Neutrophil (primary cell): ENCODE data around the gene NTN1.

Source experiments
- H3K27ac ChIP-seq: fragments of 200-600 bp; sonication (generic); 2 replicates; pipeline ENCODE4 v1.5.1; 2016; ENCODE audit warnings: mild to moderate bottlenecking, moderate library complexity
- H3K27me3 ChIP-seq: fragments of 200-600 bp; sonication (generic); 2 replicates; pipeline ENCODE4 v1.6.0; 2016; ENCODE audit warnings: mild to moderate bottlenecking
- H3K36me3 ChIP-seq: fragments of 200-600 bp; sonication (generic); 2 replicates; pipeline ENCODE4 v1.5.1; 2017
- H3K4me1 ChIP-seq, 2 experiments: fragments of 200-600 bp in 1 of 2; sonication (generic) in 1 of 2; 1 replicate in 1 of 2; 2 replicates in 1 of 2; pipeline versions ENCODE4 v1.5.1 to v1.6.1; 2013 to 2016; ENCODE audit warnings: low read depth in 1 of 2, low read length in 1 of 2, mild to moderate bottlenecking in 1 of 2, moderate library complexity in 1 of 2; ENCODE audit not compliant: control insufficient read depth in 1 of 2, insufficient read depth in 1 of 2
- H3K4me3 ChIP-seq, 2 experiments: fragments of 200-600 bp in 1 of 2; sonication (generic) in 1 of 2; 1 replicate in 1 of 2; 2 replicates in 1 of 2; pipeline ENCODE4 v1.5.1; 2013 to 2016; ENCODE audit warnings: low read depth in 1 of 2, low read length in 1 of 2, mild to moderate bottlenecking in 1 of 2, moderate library complexity in 1 of 2
- H3K9me3 ChIP-seq: fragments of 200-600 bp; sonication (generic); 2 replicates; pipeline ENCODE4 v1.5.1; 2016
- TF ChIP-seq, protein P1 (sequence below): fragments of 200-600 bp; sonication (generic); IDR thresholded peaks from 2 replicates; pipeline ENCODE4 v1.5.1; 2016; ENCODE audit warnings: antibody characterized with exemption

The NTN1 gene

DNA sequence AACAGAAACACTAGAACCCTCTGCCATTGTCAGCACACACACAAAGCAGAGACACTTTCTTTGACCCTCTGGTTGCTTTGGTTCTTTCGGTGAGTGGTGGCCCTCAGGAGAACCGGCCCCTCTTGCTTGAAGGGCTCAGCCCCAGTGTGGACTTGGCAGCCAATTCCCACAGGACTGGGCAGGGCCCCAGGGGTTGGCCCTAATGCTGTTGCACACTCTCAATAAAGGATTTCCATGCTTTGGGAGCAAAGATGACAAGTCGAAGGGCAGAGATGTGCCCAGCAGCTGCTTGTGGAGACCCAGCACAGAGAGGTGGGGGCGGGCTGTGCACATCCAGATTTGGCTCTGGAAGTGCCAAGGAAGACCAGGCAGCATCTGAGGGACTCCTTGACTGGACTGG lies 149.0 kb downstream of the NTN1 start:
- TF ChIP-seq, protein P1, sequence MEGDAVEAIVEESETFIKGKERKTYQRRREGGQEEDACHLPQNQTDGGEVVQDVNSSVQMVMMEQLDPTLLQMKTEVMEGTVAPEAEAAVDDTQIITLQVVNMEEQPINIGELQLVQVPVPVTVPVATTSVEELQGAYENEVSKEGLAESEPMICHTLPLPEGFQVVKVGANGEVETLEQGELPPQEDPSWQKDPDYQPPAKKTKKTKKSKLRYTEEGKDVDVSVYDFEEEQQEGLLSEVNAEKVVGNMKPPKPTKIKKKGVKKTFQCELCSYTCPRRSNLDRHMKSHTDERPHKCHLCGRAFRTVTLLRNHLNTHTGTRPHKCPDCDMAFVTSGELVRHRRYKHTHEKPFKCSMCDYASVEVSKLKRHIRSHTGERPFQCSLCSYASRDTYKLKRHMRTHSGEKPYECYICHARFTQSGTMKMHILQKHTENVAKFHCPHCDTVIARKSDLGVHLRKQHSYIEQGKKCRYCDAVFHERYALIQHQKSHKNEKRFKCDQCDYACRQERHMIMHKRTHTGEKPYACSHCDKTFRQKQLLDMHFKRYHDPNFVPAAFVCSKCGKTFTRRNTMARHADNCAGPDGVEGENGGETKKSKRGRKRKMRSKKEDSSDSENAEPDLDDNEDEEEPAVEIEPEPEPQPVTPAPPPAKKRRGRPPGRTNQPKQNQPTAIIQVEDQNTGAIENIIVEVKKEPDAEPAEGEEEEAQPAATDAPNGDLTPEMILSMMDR: no peak
- H3K27me3 ChIP-seq: no peaks in the 10 kb centered on the region
- no peaks in the 10 kb centered on the region for H3K9me3 ChIP-seq
- no peak overlapping the region for H3K4me3 ChIP-seq
- H3K36me3 ChIP-seq: no peaks in the 10 kb centered on the region
- H3K4me1 ChIP-seq: no peaks in the 10 kb centered on the region
- no peak overlapping the region for H3K27ac ChIP-seq

DNA sequence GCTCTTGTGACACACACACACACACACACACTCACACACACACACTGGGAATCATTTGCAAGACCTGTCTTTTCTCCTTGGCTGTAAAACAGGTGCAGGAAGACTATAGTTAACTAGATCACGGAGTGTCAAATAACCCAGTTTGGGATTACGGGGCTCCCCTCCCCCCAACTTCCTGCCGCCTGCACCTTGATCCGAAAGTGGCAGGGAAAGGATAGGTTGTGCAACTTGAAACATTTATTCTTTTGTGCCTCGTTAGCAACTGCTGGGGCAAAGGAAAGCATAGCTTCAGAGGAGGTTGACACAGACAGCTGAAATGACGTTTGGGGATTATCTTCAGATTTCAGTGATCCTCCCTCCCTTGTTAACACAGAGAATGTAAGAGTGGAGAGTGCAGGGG lies 149.5 kb downstream of the NTN1 start:
- H3K27ac ChIP-seq: no peak overlapping the region
- TF ChIP-seq, protein P1: no peak
- no peaks in the 10 kb centered on the region for H3K36me3 ChIP-seq
- no peak overlapping the region for H3K4me3 ChIP-seq
- H3K4me1 ChIP-seq: no peaks in the 10 kb centered on the region
- H3K9me3 ChIP-seq: no peaks in the 10 kb centered on the region
- no peaks in the 10 kb centered on the region for H3K27me3 ChIP-seq

DNA sequence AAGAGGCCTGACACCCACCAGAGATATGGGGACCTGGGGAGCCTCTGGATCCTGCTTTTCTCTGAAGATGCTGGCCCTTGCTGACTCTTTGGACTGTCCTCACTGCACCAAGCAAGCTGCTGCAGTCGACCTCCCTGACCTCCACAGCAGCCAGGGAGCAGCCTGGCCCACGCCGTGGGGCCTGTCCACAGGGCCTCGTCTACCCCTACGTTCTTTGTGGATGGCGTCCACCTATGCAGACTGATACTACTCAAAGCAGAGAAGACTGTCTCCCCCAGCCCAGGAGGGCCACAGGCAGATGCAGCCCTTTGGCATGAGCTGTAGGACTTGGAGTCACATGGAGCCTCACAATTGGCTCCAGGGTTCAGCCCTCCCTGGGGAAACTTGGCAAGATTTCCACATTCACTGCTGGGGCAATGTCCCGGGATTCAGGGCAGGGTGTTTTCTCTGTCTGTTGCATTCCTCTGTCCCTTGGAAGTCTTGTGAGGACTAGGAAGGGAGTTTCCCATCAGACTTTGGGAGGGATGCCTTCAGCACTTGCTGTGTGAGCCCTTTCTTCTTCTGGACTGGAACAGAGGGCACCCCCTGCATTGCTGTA lies 152.2 kb downstream of the NTN1 start:
- no peak overlapping the region for H3K4me3 ChIP-seq
- no peaks in the 10 kb centered on the region for H3K27me3 ChIP-seq
- H3K36me3 ChIP-seq: no peaks in the 10 kb centered on the region
- H3K9me3 ChIP-seq: no peaks in the 10 kb centered on the region
- H3K27ac ChIP-seq: no peak overlapping the region
- TF ChIP-seq, protein P1: no peak
- H3K4me1 ChIP-seq: no peaks in the 10 kb centered on the region

DNA sequence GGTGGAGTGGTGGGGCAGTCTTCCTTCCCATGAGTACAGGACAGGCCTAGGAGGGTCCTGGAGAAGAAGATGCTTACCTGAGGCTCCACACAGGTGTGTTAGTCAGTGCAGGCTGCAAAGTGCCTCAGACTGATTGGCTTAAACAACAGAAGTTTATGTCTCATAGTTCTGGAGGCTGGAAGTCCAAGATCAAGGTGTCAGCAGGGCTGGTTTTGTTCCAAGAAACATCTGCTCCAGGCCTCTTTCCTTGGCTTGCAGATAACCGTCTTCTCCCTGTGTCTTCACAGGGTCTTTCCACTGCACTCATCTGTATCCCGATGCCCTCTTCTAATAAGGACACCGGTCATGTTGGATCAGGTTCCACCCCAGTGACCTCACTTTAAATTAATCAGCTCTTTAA lies 153.0 kb downstream of the NTN1 start:
- no peaks in the 10 kb centered on the region for H3K27me3 ChIP-seq
- TF ChIP-seq, protein P1: no peak
- no peaks in the 10 kb centered on the region for H3K4me1 ChIP-seq
- no peaks in the 10 kb centered on the region for H3K36me3 ChIP-seq
- no peak overlapping the region for H3K4me3 ChIP-seq
- H3K27ac ChIP-seq: no peak overlapping the region
- H3K9me3 ChIP-seq: no peaks in the 10 kb centered on the region

DNA sequence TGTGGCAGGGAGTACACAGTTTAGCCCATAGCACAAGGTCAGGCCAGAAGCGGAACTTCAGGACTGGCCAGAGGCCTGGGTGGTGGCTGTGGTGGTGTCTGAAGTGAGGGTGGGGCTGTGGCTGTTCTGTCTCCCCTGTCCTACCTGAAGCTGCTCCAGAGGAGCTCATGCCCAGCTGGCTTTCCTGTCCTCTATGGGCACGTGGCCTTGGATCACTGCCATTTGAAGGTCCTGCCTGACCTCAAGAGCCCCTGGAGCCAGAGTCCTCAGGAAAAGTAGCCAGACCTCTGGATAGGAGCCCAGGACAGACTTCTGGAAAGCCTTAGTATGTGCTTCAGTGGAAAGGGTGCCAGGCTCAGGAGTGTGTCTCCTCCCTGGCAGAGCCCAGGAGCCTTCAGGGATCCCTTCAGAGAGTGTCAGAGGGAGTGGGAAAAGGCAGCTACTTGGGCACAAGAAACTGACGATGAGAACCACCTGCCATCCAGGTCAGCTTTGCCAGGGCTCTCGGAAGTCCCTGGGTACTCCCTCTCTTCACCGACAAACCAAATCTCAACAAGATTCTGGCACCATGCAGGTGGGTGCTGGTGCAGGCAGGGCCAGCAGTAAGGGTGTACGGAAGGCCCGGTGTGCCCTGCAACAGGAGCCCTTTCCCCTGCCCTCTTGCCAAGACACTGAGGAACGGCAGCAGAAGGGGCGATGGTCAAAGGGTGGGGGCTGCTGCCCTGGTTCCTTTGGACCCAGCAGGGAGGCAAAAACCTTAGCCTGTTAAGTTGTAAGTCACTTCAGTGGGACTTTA lies 153.7 kb downstream of the NTN1 start:
- no peaks in the 10 kb centered on the region for H3K4me1 ChIP-seq
- TF ChIP-seq, protein P1: no peak
- no peak overlapping the region for H3K4me3 ChIP-seq

More for the DNA sequence above, 153.7 kb downstream of the NTN1 start:
- H3K27ac ChIP-seq: no peak overlapping the region
- H3K36me3 ChIP-seq: no peaks in the 10 kb centered on the region
- H3K27me3 ChIP-seq: no peaks in the 10 kb centered on the region
- no peaks in the 10 kb centered on the region for H3K9me3 ChIP-seq
